ENCODE data around the gene TAGLN3.

- TF ChIP-seq CTCF (conservative IDR thresholded peaks at IDR 0.05; ENCODE audit: low read depth, low read length) (no peak), EZH2 (IDR thresholded peaks at IDR 0.05; ENCODE audit: borderline replicate concordance, low read depth, low read length, poor library complexity, severe bottlenecking) (no peak)
These were observed 5.9 kb downstream of the TAGLN3 start for GRCh38 chr3:112004669-112005068.
